GM18519 (cell line): ENCODE measurements around the gene TANC2.

Experiments used
- ATAC-seq: cut with Tn5 transposase; IDR thresholded peaks from one replicate; pipeline ENCODE4 v1.9.1; 2021; ENCODE audit warnings: mild to moderate bottlenecking, moderate library complexity; ENCODE audit not compliant: unreplicated experiment, low FRiP score

Gene TANC2

DNA sequence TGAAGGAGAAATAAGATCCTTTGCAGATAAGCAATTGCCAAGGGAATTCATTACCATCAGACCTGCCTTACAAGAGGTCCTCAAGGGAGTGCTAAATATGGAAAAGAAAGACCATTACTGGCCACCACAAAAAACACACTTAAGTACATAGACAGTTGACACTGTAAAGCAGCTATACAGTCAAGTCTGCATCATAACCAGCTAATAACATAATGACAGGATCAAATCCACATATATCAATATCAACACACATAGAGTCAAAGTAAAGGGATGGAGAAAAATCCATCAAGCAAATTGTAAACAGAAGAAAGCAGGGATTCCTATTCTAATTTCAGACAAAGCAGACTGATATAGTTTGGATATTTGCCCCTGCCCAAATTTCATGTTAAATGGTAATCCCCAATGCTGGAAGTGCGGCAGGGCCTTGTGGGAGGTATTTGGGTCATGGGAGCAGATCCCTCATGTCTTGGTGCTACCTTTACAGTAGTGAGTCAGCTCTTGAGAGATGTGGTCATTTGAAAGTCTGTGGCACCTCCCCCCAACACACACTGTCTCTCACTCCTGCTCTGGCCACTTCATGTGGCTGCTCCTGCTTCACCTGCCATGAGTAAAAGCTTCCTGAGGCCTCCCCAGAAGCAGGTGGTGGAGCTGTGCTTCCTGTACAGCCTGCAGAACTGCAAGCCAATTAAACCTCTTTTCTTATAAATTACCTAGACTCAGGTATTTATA is 32.8 kb downstream of the TANC2 start:
- ATAC-seq = no peak

DNA sequence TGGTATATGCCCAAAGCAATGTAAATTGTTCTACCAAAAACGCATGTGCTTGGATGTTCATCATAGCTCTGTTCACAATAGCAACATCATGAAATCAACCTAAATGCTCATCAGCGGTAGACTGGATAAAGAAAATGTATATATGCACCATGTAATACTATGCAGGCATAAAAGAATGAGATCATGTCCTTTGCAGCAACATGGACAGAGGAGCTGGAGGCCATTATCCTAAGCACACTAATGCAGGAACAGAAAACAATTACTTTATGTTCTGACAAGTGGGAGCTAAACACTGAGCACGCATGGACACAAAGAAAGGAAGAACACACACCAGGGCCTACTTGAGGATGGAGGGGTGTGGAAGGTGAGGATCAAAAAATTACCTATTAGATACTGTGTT is 33.7 kb downstream of the TANC2 start:
- ATAC-seq = no peak

DNA sequence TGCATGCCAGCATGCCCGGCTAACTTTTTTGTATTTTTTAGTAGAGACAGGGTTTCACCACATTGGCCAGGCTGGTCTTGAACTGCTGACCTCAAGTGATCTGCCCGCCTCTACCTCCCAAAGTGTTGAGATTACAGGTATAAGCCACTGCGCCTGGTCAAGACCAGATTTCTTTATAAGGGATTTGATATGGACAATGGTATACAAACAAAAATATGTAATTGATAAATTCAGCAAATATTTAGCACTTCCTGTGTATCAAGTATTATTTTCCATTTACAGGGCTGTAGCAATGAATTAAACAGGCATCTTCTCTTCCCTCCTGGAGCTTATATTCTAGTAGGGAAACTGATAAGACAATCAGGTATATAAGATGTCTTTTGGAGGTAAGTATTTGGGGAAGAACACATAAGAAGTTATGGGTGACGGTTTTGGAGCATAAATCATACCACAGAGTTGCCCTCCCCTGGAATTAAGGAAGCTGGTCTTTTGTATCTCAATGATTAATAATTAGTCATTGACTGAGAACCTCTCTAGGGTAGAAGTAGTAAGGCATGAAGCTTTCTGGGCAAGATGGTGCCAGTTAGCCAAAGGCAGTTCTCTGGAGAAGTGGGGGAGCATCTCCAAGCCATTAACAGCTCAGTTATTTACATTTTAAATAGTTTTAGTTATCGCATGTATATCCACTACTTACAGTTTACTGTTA is 35.8 kb downstream of the TANC2 start:
- ATAC-seq = no peak

DNA sequence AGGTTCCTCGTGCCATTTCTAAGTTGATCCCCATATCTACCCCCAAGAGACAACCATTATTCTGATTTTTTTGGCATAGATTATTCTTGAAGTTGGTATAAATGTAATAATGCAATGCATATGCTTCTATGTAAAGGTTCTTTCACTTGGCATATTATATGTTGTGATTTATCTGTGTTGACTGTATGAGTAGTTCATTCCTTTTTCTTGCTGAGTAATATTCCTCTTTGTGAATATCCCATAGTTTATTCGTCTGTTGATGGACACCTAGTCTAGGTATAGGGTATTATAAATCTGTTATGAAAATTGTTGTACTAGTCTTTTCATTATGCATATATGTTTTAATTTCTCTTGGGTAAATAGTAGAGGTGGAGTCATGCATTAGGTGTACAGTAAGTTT is 36.6 kb downstream of the TANC2 start:
- no peak for ATAC-seq

DNA sequence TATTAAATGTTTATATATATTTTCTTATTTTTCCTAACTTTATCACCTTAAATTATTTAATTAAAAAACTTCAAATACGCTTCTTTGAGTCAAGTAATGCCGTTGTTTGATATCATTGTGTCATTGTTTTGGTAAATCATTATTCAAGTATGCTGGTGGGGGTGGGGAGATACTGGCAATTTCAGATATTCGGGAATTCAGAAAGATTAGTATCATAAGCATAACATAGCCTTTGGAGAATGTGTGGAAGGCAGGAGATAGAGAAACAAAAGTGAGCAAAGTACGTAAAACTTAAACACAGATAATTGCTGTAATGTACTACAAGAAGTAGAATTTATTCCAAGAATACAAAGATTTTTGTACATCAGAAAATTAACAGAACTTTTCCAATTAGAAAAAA is 49.8 kb downstream of the TANC2 start:
- ATAC-seq = no peak
